Activated B cell treated with CpG ODN at 0.5 μM for 24 hours (primary cell): ENCODE results near the gene KIAA0825. TPM values are rescaled to one million over a fixed set of nuclear protein-coding genes. Genes with fewer than 3 reads are reported as not detected.

Experiments
- ATAC-seq: fragments of 200-7000 bp; cut with Tn5 transposase; one replicate; pipeline ENCODE4 v1.10.0; 2021; ENCODE audit warnings: low read depth, mild to moderate bottlenecking, moderate library complexity
- CTCF ChIA-PET: fragments of 350-600 bp; sonication (Branson Sonifier 250); formaldehyde crosslinking; loops from one replicate; lab custom pipeline; 2021; ENCODE audit warnings: antibody characterized with exemption; lab: Charles Lee
- POLR2A ChIA-PET: fragments of 350-600 bp; sonication (Branson Sonifier 250); formaldehyde crosslinking; loops from one replicate; lab custom pipeline; 2021; ENCODE audit warnings: antibody characterized with exemption; lab: Charles Lee
- DNase-seq: peaks from one replicate; pipeline ENCODE4 v3.0.0; 2022
- H3K27ac Mint-ChIP-seq: one replicate; pipeline ENCODE4 v1.8.0; 2020; ENCODE audit warnings: mixed read lengths
- H3K27me3 Mint-ChIP-seq: one replicate; pipeline ENCODE4 v1.8.0; 2021; ENCODE audit warnings: mixed read lengths
- H3K36me3 Mint-ChIP-seq: one replicate; pipeline ENCODE4 v1.8.0; 2021; ENCODE audit warnings: low read depth, mixed read lengths
- H3K4me1 Mint-ChIP-seq: one replicate; pipeline ENCODE4 v1.8.0; 2021; ENCODE audit warnings: mixed read lengths
- H3K4me3 Mint-ChIP-seq: one replicate; pipeline ENCODE4 v1.8.0; 2020; ENCODE audit warnings: mild to moderate bottlenecking, mixed read lengths
- H3K9me3 Mint-ChIP-seq: one replicate; pipeline ENCODE4 v1.8.0; 2020; ENCODE audit warnings: mixed read lengths
- CTCF ChIP-seq: fragments of 200-600 bp; IDR thresholded peaks from one replicate; pipeline ENCODE4 v1.8.0; 2022; ENCODE audit warnings: antibody characterized with exemption, mild to moderate bottlenecking
- intact Hi-C: fragments of 100-400 bp; cut with micrococcal nuclease; formaldehyde crosslinking; loops from one replicate; pipeline ENCODE4 v1.15.1; 2024
- total RNA-seq: library from RNA; stranded (reverse); gene quantifications from 2 replicates; pipeline ENCODE4 v1.2.3, GENCODE V29; 2022

The KIAA0825 gene
- total RNA-seq, 1 donor from 2014 or later: 2.3 TPM

- ChIA-PET POLR2A (no interaction called here), CTCF (no interaction called here)
- Mint-ChIP-seq H3K27ac (no peak overlapping the region), H3K36me3 (peaks cover 44% of the 10 kb centered on the region), H3K4me1 (no peaks in the 10 kb centered on the region), H3K4me3 (no peak overlapping the region), H3K9me3 (peaks cover 3% of the 10 kb centered on the region), H3K27me3 (no peaks in the 10 kb centered on the region)
- ATAC-seq (no peak), DNase-seq (no peak)
- no peak for TF ChIP-seq CTCF
- intact Hi-C loops: no loop called here
These were observed 31.5 kb upstream of the KIAA0825 start for GRCh38 chr5:94649874-94650273.

- POLR2A ChIA-PET: no interaction called here
- DNase-seq: no peak
- Mint-ChIP-seq H3K36me3 (peaks cover 38% of the 10 kb centered on the region), H3K9me3 (no peaks in the 10 kb centered on the region), H3K27me3 (no peaks in the 10 kb centered on the region), H3K4me3 (no peak overlapping the region), H3K4me1 (no peaks in the 10 kb centered on the region), H3K27ac (no peak overlapping the region)
- no peak for TF ChIP-seq CTCF
- intact Hi-C loops: no loop called here
- CTCF ChIA-PET: no interaction called here
- ATAC-seq: no peak
These were observed 28.4 kb upstream of the KIAA0825 start for GRCh38 chr5:94646758-94647157.

- ATAC-seq (no peak), DNase-seq (no peak)
- TF ChIP-seq CTCF: no peak
- Mint-ChIP-seq H3K27ac (no peak overlapping the region), H3K27me3 (no peaks in the 10 kb centered on the region), H3K9me3 (peaks cover 7% of the 10 kb centered on the region), H3K4me1 (no peaks in the 10 kb centered on the region), H3K4me3 (no peak overlapping the region), H3K36me3 (peaks cover 52% of the 10 kb centered on the region)
- CTCF ChIA-PET: no interaction called here
- POLR2A ChIA-PET: no interaction called here
- intact Hi-C loops: no loop called here
These were observed 26.6 kb upstream of the KIAA0825 start for GRCh38 chr5:94645053-94645452.

- ChIA-PET CTCF (no interaction called here), POLR2A (no interaction called here)
- Mint-ChIP-seq H3K4me3 (no peak overlapping the region), H3K4me1 (peaks cover 2% of the 10 kb centered on the region), H3K36me3 (peaks cover 71% of the 10 kb centered on the region), H3K27me3 (no peaks in the 10 kb centered on the region), H3K27ac (no peak overlapping the region), H3K9me3 (peaks cover 23% of the 10 kb centered on the region)
- intact Hi-C loops: no loop called here
- ATAC-seq (no peak), DNase-seq (no peak)
- TF ChIP-seq CTCF: no peak
These were observed 21.8 kb upstream of the KIAA0825 start for GRCh38 chr5:94640176-94640575.

- ChIA-PET POLR2A (no interaction called here), CTCF (no interaction called here)
- Mint-ChIP-seq H3K9me3 (peaks cover 14% of the 10 kb centered on the region), H3K4me3 (peak overlapping the region; percentile 53), H3K4me1 (peaks cover 32% of the 10 kb centered on the region), H3K27me3 (no peaks in the 10 kb centered on the region), H3K27ac (peak overlapping the region; percentile 72), H3K36me3 (peaks cover 48% of the 10 kb centered on the region)
- ATAC-seq: peak; percentile 56
- DNase-seq: no peak
- TF ChIP-seq CTCF: no peak
- intact Hi-C loops: loop anchor here (1.0 kb wide), 1 partner anchor 8 kb away; no protein-coding TSS in a partner anchor
These were observed 13.6 kb upstream of the KIAA0825 start for GRCh38 chr5:94632024-94632423.
